ENCODE data around the gene DPH6.

The DPH6 gene

GRCh38 chr15:35540885-35541284, 5.1 kb downstream of the DPH6 start:
- peak; percentile 52 for DNase-seq (ENCODE audit: low read depth)

GRCh38 chr15:35540021-35540420, 5.9 kb downstream of the DPH6 start:
- no peak for DNase-seq (ENCODE audit: low read depth)

GRCh38 chr15:35535365-35535916, 10.5 kb downstream of the DPH6 start:
- DNase-seq (ENCODE audit: low read depth): no peak

GRCh38 chr15:35533130-35534110, 12.5 kb downstream of the DPH6 start:
- DNase-seq (ENCODE audit: low read depth): peak; percentile 77

- DNase-seq (ENCODE audit: low read depth): no peak
Measured at GRCh38 chr15:35530698-35531097, 15.3 kb downstream of the DPH6 start.

DNA sequence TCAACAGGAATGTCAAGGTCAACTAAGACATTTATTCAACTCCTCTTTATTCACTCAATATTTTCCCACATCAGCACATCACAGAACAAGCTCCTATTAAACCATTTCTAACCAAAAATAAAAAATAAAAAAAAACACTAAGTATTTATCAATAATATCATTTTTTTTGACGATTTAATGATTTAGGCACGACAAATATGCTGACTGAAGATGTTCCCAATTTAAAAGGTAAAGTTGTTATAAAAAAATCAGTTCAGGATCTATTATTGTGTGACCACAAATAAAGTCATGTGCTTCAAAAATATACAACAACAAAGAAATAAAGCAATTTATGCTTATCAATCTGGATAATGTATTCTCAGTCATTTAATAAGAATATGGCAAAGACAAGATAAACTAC, 16.2 kb downstream of the DPH6 start:
- no peak for DNase-seq (ENCODE audit: low read depth)

GRCh38 chr15:35522061-35522460, 23.9 kb downstream of the DPH6 start:
- no peak for DNase-seq (ENCODE audit: low read depth)

- peak; percentile 42 for DNase-seq (ENCODE audit: low read depth)
Measured at GRCh38 chr15:35519541-35520149, 26.3 kb downstream of the DPH6 start.

GRCh38 chr15:35519052-35519451, 26.9 kb downstream of the DPH6 start:
- no peak for DNase-seq (ENCODE audit: low read depth)

GRCh38 chr15:35514759-35515158, 31.2 kb downstream of the DPH6 start:
- peak; percentile 65 for DNase-seq (ENCODE audit: low read depth)

DNA sequence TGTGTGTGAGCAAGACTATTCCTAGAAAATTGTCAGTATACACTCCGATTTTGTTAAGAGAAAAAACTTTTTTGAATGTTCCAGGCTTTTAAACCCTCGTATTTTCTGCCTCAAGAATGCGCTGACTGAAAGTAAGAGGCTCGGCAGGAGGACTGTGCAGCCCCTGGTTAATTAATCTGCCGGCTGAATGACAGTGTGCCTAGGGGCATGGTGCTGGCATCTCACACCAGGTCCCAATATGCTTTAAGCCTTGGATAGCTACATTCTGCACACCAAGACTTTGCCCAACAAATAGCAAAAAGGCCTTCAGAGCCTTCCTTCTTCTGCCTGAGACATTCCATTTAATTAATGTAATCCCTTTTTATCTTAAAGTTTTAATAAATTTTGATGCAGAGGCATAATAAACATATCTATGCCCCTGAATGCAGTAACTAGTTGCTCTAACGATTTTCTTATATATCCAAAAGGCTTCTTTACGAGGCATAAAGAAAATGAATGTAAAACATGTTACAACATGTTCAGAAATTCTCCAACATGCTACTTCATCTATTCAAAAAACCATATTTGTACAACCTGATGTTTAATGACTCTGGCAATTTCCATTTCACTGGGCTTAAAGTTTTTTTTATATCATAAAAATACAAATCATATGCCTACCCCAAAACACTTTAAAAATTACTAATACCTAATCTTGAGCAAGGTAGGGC, 37.9 kb downstream of the DPH6 start:
- DNase-seq (ENCODE audit: low read depth): no peak

DNA sequence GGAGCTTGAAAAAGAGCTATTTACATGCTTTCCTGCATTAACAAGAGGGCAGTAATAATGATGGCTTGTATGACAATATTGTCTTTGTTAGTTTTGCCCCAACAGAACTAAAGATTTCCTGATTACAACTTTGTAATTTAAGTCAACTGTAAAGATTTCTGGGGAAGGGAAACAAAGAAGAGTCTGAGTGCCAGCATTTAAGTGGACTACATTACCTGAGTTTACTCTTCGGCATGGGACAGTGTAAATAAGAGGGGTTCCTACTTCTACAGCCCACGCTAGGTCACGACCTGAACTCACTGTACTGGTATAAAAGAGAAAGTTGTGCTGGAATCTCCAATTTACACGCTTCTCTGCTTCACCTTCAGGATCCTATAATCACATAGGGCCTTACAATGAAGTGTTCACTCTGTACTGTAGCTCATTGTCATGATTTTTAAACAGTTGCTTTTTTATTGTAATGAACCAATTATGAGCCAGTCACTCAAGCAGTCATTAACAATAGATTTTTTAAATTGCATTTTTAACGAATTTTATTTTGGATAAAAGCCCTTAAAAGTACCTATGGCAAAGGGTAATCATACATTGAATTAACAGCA, 39.6 kb downstream of the DPH6 start:
- DNase-seq (ENCODE audit: low read depth): no peak

- DNase-seq (ENCODE audit: low read depth): no peak
Measured at GRCh38 chr15:35505809-35506208, 40.2 kb downstream of the DPH6 start.

DNA sequence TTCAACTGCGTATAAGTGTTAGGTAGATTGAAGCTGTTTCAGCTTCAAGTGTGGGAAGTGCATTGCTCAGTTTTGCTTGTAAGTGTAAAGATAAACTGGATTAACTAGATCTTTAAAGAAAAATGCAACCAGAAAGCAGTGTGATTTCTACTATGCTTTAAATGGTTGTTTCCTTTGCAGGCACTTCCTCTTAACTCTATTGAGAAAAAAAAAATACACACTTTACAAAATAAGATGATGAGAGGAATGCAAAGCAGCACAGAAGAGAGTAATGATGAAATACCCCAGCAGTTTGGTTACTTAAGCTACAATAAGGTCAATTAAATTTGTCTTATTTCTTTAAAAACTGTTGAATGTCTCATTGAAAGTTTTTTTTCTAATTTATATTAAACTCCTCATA, 40.8 kb downstream of the DPH6 start:
- no peak for DNase-seq (ENCODE audit: low read depth)

- DNase-seq (ENCODE audit: low read depth): no peak
Measured at GRCh38 chr15:35499723-35500122, 46.2 kb downstream of the DPH6 start.

DNA sequence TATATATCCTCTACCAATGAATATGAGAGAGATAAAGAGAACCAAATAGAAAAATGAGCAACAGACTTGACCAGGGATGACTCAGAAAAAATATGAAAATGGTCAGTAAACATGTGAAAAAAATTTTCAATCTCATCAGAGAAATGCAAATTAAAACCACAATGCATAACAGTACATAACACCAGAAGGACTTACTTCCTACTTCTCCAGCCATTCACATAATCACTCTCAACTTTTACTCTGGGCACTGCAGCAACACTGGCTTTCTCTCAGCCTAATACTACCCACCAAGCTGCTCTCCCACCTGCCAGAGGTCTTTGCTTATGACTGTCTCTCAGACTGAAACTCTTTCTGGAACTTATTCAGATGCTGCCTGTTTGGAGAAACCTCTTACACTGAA, 49.4 kb downstream of the DPH6 start:
- no peak for DNase-seq (ENCODE audit: low read depth)

DNA sequence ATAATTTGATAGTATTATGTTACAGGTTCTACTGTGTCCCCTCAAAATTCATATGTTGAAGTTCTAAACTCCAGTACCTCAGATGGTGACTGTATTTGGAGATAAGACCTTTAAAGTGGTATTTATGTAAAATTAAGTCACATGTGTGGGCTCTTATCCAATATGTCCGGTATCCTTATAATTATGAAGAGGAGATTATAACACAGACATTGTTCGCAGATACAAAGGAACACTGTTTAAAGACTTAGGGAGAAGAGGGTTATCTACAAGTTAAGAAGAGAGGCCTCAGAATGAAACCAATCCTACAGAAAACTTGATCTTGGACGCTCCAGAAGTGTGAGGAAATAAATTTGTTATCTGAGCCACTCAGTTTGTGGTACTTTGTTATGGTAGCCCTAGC, 50.9 kb downstream of the DPH6 start:
- DNase-seq (ENCODE audit: low read depth): no peak

DNA sequence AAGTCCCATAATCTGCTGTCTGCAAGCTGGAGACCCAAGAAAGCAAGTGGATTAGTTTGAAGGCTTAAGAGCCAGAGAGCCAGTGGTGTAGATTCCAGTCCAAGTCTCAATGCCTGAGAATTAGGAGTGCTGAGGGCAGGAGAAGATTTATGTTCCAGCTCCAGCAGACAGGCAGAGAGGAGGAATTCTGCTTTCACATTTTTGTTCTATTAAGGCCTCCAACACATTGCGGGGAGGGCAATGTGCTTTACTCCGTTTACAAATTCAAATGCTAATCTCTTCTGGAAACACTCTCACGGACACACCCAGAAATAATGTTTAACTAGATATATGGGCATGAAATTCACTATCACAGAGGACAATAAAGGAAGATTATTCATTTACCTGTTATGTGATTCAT, 54.0 kb downstream of the DPH6 start:
- DNase-seq (ENCODE audit: low read depth): no peak

DNA sequence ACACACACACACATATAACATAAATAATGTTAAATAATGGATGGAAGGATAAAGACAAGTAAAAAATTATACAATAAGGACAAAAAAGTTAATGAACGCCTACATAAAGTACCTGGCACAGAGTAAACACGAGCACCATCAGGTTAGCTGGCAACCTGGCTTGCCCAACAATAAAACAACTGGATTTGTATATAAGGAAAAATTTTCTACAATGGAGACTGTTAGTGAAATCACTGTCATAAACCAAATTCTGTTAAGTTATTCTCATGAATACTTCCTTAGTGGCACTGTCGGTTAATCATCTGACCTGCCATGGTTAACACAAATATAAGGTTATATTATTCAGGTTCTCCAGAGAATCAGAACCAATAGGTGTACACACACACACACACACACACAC, 54.8 kb downstream of the DPH6 start:
- DNase-seq (ENCODE audit: low read depth): no peak

- DNase-seq (ENCODE audit: low read depth): no peak
Measured at GRCh38 chr15:35490511-35490910, 55.5 kb downstream of the DPH6 start.

DNA sequence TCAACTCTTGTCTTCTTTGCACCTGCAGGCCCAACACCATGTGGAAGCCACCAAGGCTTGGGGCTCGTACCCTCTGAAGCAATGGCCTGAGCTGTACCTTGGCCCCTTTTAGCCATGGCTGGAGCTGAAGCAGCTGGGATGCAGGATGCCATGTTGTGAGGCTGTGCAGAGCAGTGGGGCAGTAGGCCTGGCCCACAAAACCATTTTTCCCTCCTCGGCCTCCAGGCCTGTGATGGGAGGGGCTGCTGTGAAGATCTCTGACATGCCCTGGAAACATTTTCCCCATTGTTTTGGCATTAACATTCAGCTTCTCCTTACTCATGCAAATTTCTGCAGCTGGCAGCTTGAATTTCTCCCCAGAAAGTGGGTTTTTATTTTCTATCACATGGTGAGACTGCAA, 58.5 kb downstream of the DPH6 start:
- DNase-seq (ENCODE audit: low read depth): no peak

GRCh38 chr15:35486296-35486695, 59.7 kb downstream of the DPH6 start:
- no peak for DNase-seq (ENCODE audit: low read depth)

All from stromal cell of bone marrow (primary cell).